A673 (cell line): ENCODE results near the gene SMIM32. TPM values are rescaled to one million over a fixed set of nuclear protein-coding genes. Genes with fewer than 3 reads are reported as not detected.

Experiments used
- BruUV-seq: library from RNA; stranded (reverse); fragments of 400-500 nt; replicated peaks from 2 replicates; lab custom pipeline; 2021; lab: Mats Ljungman, UMichigan
- CTCF ChIA-PET: fragments of 300-600 bp; sonication (Branson Sonifier 250); formaldehyde crosslinking; loops from one replicate; lab custom pipeline; 2022; ENCODE audit warnings: antibody characterized with exemption; lab: Charles Lee
- POLR2A ChIA-PET: fragments of 300-600 bp; sonication (Branson Sonifier 250); formaldehyde crosslinking; loops from one replicate; lab custom pipeline; 2022; ENCODE audit warnings: antibody characterized with exemption; ENCODE audit not compliant: low non-redundant PET; lab: Charles Lee
- DNase-seq: peaks from one replicate; pipeline ENCODE4 v3.0.0-alpha.2; 2015; ENCODE audit warnings: low spot score
- H3K27ac ChIP-seq: fragments of 200-600 bp; sonication (generic); 2 replicates; pipeline ENCODE4 v1.5.1; 2016; ENCODE audit warnings: mixed run types, low read depth, mild to moderate bottlenecking, mixed read lengths, antibody characterized with exemption, low read length; ENCODE audit not compliant: poor library complexity, severe bottlenecking
- H3K27me3 ChIP-seq: fragments of 200-600 bp; sonication (generic); replicated peaks from 2 replicates; pipeline ENCODE4 v1.6.1; 2017; ENCODE audit warnings: mixed run types, low read depth, mild to moderate bottlenecking, mixed read lengths, antibody characterized with exemption, low read length; ENCODE audit not compliant: insufficient read depth, poor library complexity
- H3K36me3 ChIP-seq: fragments of 200-600 bp; sonication (generic); 2 replicates; pipeline ENCODE4 v1.6.1; 2016; ENCODE audit warnings: mixed run types, mild to moderate bottlenecking, mixed read lengths, antibody characterized with exemption, low read length; ENCODE audit not compliant: insufficient read depth, poor library complexity, severe bottlenecking
- H3K4me1 ChIP-seq: fragments of 200-600 bp; sonication (generic); 2 replicates; pipeline ENCODE4 v1.6.1; 2017; ENCODE audit warnings: mixed run types, mild to moderate bottlenecking, mixed read lengths, antibody characterized with exemption, low read length; ENCODE audit not compliant: insufficient read depth, poor library complexity, severe bottlenecking
- H3K4me3 ChIP-seq: fragments of 200-600 bp; sonication (generic); 2 replicates; pipeline ENCODE4 v1.5.1; 2016; ENCODE audit warnings: low read depth, mixed run types, mild to moderate bottlenecking, mixed read lengths, low read length; ENCODE audit not compliant: poor library complexity, severe bottlenecking
- H3K9me3 ChIP-seq: fragments of 200-600 bp; sonication (generic); 2 replicates; pipeline ENCODE4 v1.6.1; 2016; ENCODE audit warnings: mixed run types, low read depth, mild to moderate bottlenecking, mixed read lengths, antibody characterized with exemption, low read length; ENCODE audit not compliant: poor library complexity, severe bottlenecking
- EZH2 ChIP-seq: fragments of 200-600 bp; sonication (generic); IDR thresholded peaks from 2 replicates; pipeline ENCODE4 v1.6.1; 2017; ENCODE audit warnings: borderline replicate concordance, low read depth, mild to moderate bottlenecking, mixed read lengths, antibody characterized with exemption, low read length; ENCODE audit not compliant: poor library complexity, severe bottlenecking
- intact Hi-C: fragments of 100-400 bp; cut with micrococcal nuclease; formaldehyde crosslinking; loops from one replicate; pipeline ENCODE4 v1.10.0; 2022; ENCODE audit not compliant: unreplicated experiment
- total RNA-seq: library from RNA; stranded (reverse); gene quantifications from 2 replicates; pipeline ENCODE4 v1.2.3, GENCODE V29; 2021
- TF ChIP-seq, protein P1 (sequence below): fragments of 300-800, 200-600 bp; sonication (generic); conservative IDR thresholded peaks from 2 replicates; pipeline ENCODE4 v1.5.1; 2017; ENCODE audit warnings: low read depth, mild to moderate bottlenecking, antibody characterized with exemption, low read length, moderate library complexity, mixed read lengths

SMIM32 gene
- total RNA-seq, 1 experiment from 2014 or later: not detected

DNA sequence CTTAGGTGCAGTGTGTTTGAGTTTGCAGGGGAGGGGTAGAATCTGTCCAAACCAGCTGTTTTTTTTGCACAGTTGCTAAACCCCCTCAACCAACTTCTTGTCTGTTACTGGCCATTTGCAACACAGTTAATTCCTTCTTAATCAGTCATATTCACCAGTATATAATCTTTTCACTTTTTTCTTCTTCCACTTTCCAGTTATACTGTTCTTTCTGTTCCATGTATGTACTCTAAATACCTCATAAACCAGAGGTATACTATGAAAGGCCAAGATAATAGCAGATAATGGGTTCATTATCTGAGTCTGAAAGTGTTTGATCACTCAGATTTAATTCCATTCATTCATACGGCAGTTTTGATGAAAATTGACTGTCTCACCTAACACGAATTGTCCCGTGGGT is 49.2 kb downstream of the SMIM32 start:
- DNase-seq: no peak
- Histone ChIP-seq H3K36me3 (no peaks in the 10 kb centered on the region), H3K27ac (no peak overlapping the region), H3K4me1 (no peaks in the 10 kb centered on the region), H3K27me3 (no peaks in the 10 kb centered on the region), H3K9me3 (no peaks in the 10 kb centered on the region), H3K4me3 (no peak overlapping the region)
- ChIA-PET POLR2A (no interaction called here), CTCF (no interaction called here)
- TF ChIP-seq, protein P1, sequence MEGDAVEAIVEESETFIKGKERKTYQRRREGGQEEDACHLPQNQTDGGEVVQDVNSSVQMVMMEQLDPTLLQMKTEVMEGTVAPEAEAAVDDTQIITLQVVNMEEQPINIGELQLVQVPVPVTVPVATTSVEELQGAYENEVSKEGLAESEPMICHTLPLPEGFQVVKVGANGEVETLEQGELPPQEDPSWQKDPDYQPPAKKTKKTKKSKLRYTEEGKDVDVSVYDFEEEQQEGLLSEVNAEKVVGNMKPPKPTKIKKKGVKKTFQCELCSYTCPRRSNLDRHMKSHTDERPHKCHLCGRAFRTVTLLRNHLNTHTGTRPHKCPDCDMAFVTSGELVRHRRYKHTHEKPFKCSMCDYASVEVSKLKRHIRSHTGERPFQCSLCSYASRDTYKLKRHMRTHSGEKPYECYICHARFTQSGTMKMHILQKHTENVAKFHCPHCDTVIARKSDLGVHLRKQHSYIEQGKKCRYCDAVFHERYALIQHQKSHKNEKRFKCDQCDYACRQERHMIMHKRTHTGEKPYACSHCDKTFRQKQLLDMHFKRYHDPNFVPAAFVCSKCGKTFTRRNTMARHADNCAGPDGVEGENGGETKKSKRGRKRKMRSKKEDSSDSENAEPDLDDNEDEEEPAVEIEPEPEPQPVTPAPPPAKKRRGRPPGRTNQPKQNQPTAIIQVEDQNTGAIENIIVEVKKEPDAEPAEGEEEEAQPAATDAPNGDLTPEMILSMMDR: no peak
- no peak for TF ChIP-seq EZH2
- intact Hi-C loops: no loop called here
- no TSS peak for BruUV-seq

GRCh38 chr5:136143312-136143711 is 49.6 kb downstream of the SMIM32 start:
- BruUV-seq: no TSS peak
- Histone ChIP-seq H3K9me3 (no peaks in the 10 kb centered on the region), H3K4me1 (no peaks in the 10 kb centered on the region), H3K27me3 (no peaks in the 10 kb centered on the region), H3K27ac (no peak overlapping the region), H3K4me3 (no peak overlapping the region), H3K36me3 (no peaks in the 10 kb centered on the region)
- POLR2A ChIA-PET: no interaction called here
- no peak for DNase-seq
- TF ChIP-seq, protein P1: no peak
- TF ChIP-seq EZH2: no peak
- intact Hi-C loops: no loop called here
- CTCF ChIA-PET: no interaction called here

DNA sequence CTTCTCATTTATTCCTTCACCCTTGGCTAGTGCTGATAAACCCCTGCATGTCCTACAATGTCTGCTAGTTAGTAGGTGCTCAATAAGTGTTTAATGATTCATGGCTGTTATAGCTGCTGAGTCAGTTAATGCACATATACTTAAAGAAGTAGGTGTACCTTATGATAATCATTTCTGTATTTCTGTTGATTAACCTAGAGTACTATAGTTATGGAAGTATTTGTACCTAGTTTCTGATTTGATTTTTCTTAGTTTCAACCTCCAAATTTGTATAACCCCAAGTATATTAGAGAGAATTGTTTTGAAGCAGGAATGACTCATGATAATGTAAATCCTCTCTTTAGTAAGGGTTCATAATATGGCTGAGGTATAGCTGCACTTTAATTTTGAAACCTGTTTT is 51.4 kb downstream of the SMIM32 start:
- ChIA-PET POLR2A (no interaction called here), CTCF (no interaction called here)
- no peaks in the 10 kb centered on the region for H3K9me3 ChIP-seq
- H3K36me3 ChIP-seq: no peaks in the 10 kb centered on the region
- no peaks in the 10 kb centered on the region for H3K4me1 ChIP-seq
- no peak for DNase-seq
- H3K27me3 ChIP-seq: no peaks in the 10 kb centered on the region
- intact Hi-C loops: no loop called here
- BruUV-seq: no TSS peak
- TF ChIP-seq, protein P1: no peak
- TF ChIP-seq EZH2: no peak
- H3K4me3 ChIP-seq: no peak overlapping the region
- H3K27ac ChIP-seq: no peak overlapping the region

Other genes with a start within 250 kb of the SMIM32 start
- not detected in 2 replicates for gene LECT2, start 238.2 kb downstream of the SMIM32 start, total RNA-seq
- gene TGFBI, start 164.2 kb downstream of the SMIM32 start, total RNA-seq: 108 and 115 TPM in 2 replicates
- 72.0 and 73.0 TPM in 2 replicates for gene SMAD5, start 60.3 kb downstream of the SMIM32 start, total RNA-seq
- gene TRPC7, start 172.4 kb upstream of the SMIM32 start, total RNA-seq: not detected in 2 replicates